Measurements from ENCODE around the gene DYNLT4. TPM values are rescaled to one million over a fixed set of nuclear protein-coding genes. Genes with fewer than 3 reads are reported as not detected.
"Not testable (repeated sequence)": the region's sequence is repeated elsewhere in the genome, so short reads cannot be mapped to it uniquely, and the experiment has no call there.

DYNLT4 gene
- total and polyA plus RNA-seq, 2 of the 8 experiments (the other 6 are each of a cell fraction or from before 2014, with no cell fraction given) = 0.29 TPM; not detected in 1

- TF ChIP-seq GABPA (IDR thresholded peaks at IDR 0.05; ENCODE audit: borderline replicate concordance, insufficient read depth, low read length) = no peak
These were observed 31.8 kb downstream of the DYNLT4 start, which contains the start of gene RPS8 (continued) for GRCh38 chr1:44775078-44775929.

- POLR2A ChIA-PET (ENCODE audit: partially characterized antibody) = interaction anchor here (1.0 to 11.3 kb wide), 13 partner anchors 10 to 220 kb away, joined by 3 to 151 read pairs (median 13); partner anchors contain the start of genes EIF2B3, RNU5D-1 and RPS8
- 88% methylated on average over 6 of the region's 6 CpGs; no CpG with 5 or more reads in 1 of the 2 experiments for WGBS, 2 experiments (ENCODE audit: extremely low coverage in 1 of 2, insufficient coverage in 1 of 2, insufficient read length in 1 of 2, insufficient replicate concordance in 2 of 2, low coverage in 1 of 2, low lambda C conversion rate in 2 of 2, missing lambda C conversion rate in 1 of 2)
These were observed 40.7 kb downstream of the DYNLT4 start for GRCh38 chr1:44766421-44766820.

More at GRCh38 chr1:44766421-44766820, 40.7 kb downstream of the DYNLT4 start:
- H3K36me3 ChIP-seq (ENCODE audit: control insufficient read depth in 2 of 4, insufficient read depth in 4 of 4, low read length in 3 of 4) = peaks cover 25 to 54% (median 40%) of the 10 kb centered on the region in 4 experiments; a peak in 7 of 8 replicates
- H4K5ac ChIP-seq (ENCODE audit: insufficient read length, low read depth, low read length); H3K27me3 ChIP-seq (replicated peaks in 1 of 4; ENCODE audit: control insufficient read depth in 3 of 4, extremely low read depth in 1 of 4, insufficient read depth in 3 of 4, low read length in 3 of 4); H3K23me2 ChIP-seq (ENCODE audit: low read depth, low read length); H2BK5ac ChIP-seq (ENCODE audit: low read depth, low read length); H2BK120ac ChIP-seq (replicated peaks; ENCODE audit: low read depth, low read length); H3K79me2 ChIP-seq (ENCODE audit: control insufficient read depth in 1 of 2, insufficient read depth in 2 of 2, low read length in 2 of 2); H4K20me1 ChIP-seq (replicated peaks in 1 of 2; ENCODE audit: control insufficient read depth in 1 of 2, insufficient read depth in 2 of 2, low read length in 2 of 2); H2BK20ac ChIP-seq (ENCODE audit: low read length); H3K18ac ChIP-seq (ENCODE audit: extremely low read depth, low read length); H3K27ac ChIP-seq (ENCODE audit: low read depth, low read length); H3K9ac ChIP-seq (replicated peaks in 1 of 4; ENCODE audit: extremely low read depth in 1 of 4, low read depth in 3 of 4, low read length in 3 of 4); H3K9me3 ChIP-seq (ENCODE audit: insufficient read depth in 2 of 2, low read depth in 1 of 2, low read length in 1 of 2); H2BK12ac ChIP-seq (ENCODE audit: low read depth, low read length); H2AFZ ChIP-seq (ENCODE audit: low read length); H3K14ac ChIP-seq (ENCODE audit: insufficient read length); H2BK15ac ChIP-seq (ENCODE audit: low read length); FAIRE-seq; H4K91ac ChIP-seq (replicated peaks; ENCODE audit: insufficient read length, low read length); H3K4ac ChIP-seq (replicated peaks; ENCODE audit: insufficient read length, low read depth, low read length); H3K4me1 ChIP-seq (replicated peaks in 1 of 4; ENCODE audit: control insufficient read depth in 3 of 4, insufficient read depth in 4 of 4, low read length in 3 of 4); H4K8ac ChIP-seq (ENCODE audit: extremely low read depth, insufficient read depth, low read length); H3K4me2 ChIP-seq (ENCODE audit: insufficient read depth in 1 of 2, low read depth in 2 of 2, low read length in 2 of 2); H2AK5ac ChIP-seq (ENCODE audit: low read depth, low read length); DNase-seq (ENCODE audit: low read depth in 1 of 2, low spot score in 2 of 2); H3K4me3 ChIP-seq (ENCODE audit: extremely low read depth in 1 of 4, insufficient read depth in 2 of 4, low read depth in 3 of 4, low read length in 4 of 4); H3K79me1 ChIP-seq (ENCODE audit: low read depth, low read length); H3K56ac ChIP-seq (replicated peaks; ENCODE audit: insufficient read length, low read depth, low read length); H3K23ac ChIP-seq (ENCODE audit: insufficient read length): not testable (repeated sequence)
- CTCF ChIA-PET (ENCODE audit: partially characterized antibody) = interaction anchor here (0.6 to 2.2 kb wide), 7 partner anchors 11 to 597 kb away, joined by 3 to 14 read pairs (median 4); partner anchors contain the start of gene RNU5D-1
